ENCODE data around the gene APOH. TPM values are rescaled to one million over a fixed set of nuclear protein-coding genes. Genes with fewer than 3 reads are reported as not detected.

Gene APOH
- total RNA-seq, 6 experiments from 2014 or later = not detected

GRCh38 chr17:66272811-66273585, 43.8 kb upstream of the APOH start:
- H3K4me1 Mint-ChIP-seq (ENCODE audit: low read depth) = peaks cover 79% of the 10 kb centered on the region
- no peaks in the 10 kb centered on the region for H3K36me3 Mint-ChIP-seq (ENCODE audit: low read depth)
- H3K4me3 Mint-ChIP-seq = peak overlapping the region; percentile 84
- peak overlapping the region; percentile 83 for H3K27ac Mint-ChIP-seq
- no peaks in the 10 kb centered on the region; the same call in 1 of the 2 replicates for H3K27me3 Mint-ChIP-seq (ENCODE audit: insufficient read depth)
- TF ChIP-seq CTCF (IDR thresholded peaks at IDR 0.05) = no peak; the same call in 1 of the 2 replicates
- H3K9me3 Mint-ChIP-seq = no peaks in the 10 kb centered on the region
- DNase-seq = peak; percentile 91

DNA sequence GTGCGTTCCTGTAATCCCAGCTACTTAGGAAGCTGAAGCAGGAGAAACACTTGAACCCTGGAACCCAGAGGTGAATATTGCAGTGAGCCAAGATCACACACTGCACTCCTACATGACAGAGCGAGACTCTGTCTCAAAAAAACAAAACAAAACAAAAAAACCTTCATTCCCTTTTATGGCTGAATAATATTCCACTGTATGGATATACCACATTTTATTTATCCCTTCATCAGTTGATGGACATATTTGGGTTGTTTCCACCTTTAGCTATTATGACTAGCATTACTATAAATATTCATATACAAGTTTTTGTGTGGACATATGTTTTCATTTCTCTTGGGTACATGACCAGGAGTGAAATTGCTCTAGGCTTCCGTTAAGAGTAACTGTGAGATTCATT, 42.3 kb upstream of the APOH start:
- Mint-ChIP-seq H3K27ac (no peak overlapping the region), H3K9me3 (no peaks in the 10 kb centered on the region), H3K4me1 (ENCODE audit: low read depth) (peaks cover 76% of the 10 kb centered on the region), H3K4me3 (no peak overlapping the region), H3K27me3 (ENCODE audit: insufficient read depth) (no peaks in the 10 kb centered on the region; the same call in 1 of the 2 replicates), H3K36me3 (ENCODE audit: low read depth) (no peaks in the 10 kb centered on the region)
- TF ChIP-seq CTCF (IDR thresholded peaks at IDR 0.05) = no peak
- DNase-seq = no peak

DNA sequence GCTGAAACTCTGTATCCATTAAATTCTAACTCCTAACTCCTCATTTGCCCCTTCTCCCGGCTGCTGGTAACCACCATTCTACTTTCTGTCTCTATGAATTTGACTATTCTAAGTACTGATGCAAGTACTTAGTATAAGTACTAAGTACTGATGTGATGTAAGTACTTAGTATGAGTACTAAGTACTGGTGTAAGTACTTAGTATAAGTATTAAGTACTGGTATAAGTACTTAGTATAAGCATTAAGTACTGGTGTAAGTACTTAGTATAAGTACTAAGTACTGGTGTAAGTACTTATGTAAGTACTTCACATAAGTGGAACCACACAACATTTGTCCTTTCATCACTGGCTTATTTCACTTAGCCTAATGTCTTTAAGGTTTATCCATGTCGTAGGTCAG, 40.9 kb upstream of the APOH start:
- Mint-ChIP-seq H3K27me3 (ENCODE audit: insufficient read depth) (no peaks in the 10 kb centered on the region), H3K27ac (peak overlapping the region; percentile 47), H3K9me3 (no peaks in the 10 kb centered on the region), H3K4me1 (ENCODE audit: low read depth) (peaks cover 62% of the 10 kb centered on the region), H3K36me3 (ENCODE audit: low read depth) (no peaks in the 10 kb centered on the region), H3K4me3 (no peak overlapping the region)
- no peak for DNase-seq
- no peak for TF ChIP-seq CTCF (IDR thresholded peaks at IDR 0.05)

DNA sequence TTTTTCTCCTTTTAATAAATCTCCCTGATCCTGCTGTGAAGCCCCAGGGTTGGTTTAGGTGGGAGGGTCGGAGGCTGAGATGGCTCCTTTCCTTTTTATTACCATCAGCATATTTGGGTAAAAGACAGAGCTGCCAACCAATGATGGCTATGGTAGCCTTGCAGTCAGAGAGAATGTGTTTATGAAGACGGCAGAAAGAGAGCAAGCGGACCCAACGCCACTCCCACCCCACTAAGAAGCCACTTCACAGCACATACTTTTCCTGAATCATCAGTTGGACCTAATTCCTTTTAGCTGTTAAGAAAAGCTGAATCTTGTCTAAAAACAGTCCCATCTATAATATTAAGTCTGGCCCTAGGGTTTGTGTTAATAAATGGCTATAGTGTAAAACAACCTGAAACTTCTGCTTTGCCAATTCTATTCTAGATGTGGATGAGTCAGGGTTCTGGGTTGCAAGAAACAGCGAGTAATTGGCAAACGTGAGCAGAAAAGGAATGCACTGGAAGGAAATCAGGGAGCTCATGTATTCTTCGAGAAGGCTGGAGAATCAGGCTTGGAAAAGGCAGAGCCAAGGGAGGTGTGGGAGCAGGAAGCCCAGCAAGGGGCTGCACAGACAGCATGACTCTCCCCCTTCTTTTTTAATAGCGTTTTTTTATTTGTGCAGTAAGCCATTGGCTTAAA, 39.2 kb upstream of the APOH start:
- Mint-ChIP-seq H3K36me3 (ENCODE audit: low read depth) (no peaks in the 10 kb centered on the region), H3K27me3 (ENCODE audit: insufficient read depth) (no peaks in the 10 kb centered on the region; the same call in 1 of the 2 replicates), H3K4me1 (ENCODE audit: low read depth) (peaks cover 52% of the 10 kb centered on the region), H3K9me3 (no peaks in the 10 kb centered on the region), H3K4me3 (peak overlapping the region; percentile 34; the same call in 1 of the 2 replicates), H3K27ac (peak overlapping the region; percentile 64)
- no peak for TF ChIP-seq CTCF (IDR thresholded peaks at IDR 0.05)
- peak; percentile 71 for DNase-seq

GRCh38 chr17:66264696-66265095, 35.5 kb upstream of the APOH start:
- H3K27me3 Mint-ChIP-seq (ENCODE audit: insufficient read depth) = peaks cover 2% of the 10 kb centered on the region; the same call in 1 of the 2 replicates
- H3K9me3 Mint-ChIP-seq = no peaks in the 10 kb centered on the region
- DNase-seq = no peak
- no peak overlapping the region for H3K27ac Mint-ChIP-seq
- no peak overlapping the region for H3K4me3 Mint-ChIP-seq
- H3K4me1 Mint-ChIP-seq (ENCODE audit: low read depth) = peaks cover 17% of the 10 kb centered on the region
- TF ChIP-seq CTCF (IDR thresholded peaks at IDR 0.05) = no peak
- H3K36me3 Mint-ChIP-seq (ENCODE audit: low read depth) = no peaks in the 10 kb centered on the region
